Neural progenitor cell (in vitro differentiated cells): ENCODE measurements around the gene PPFIA3. TPM values are rescaled to one million over a fixed set of nuclear protein-coding genes. Genes with fewer than 3 reads are reported as not detected.

Experiments
- DNase-seq: peaks from one replicate; pipeline ENCODE4 v3.0.0-alpha.2; 2016; ENCODE audit warnings: low spot score
- H2AFZ ChIP-seq: fragments of 200-600 bp; sonication (generic); replicated peaks from 2 replicates; pipeline ENCODE4 v1.6.1; 2016; ENCODE audit warnings: antibody characterized with exemption
- H3F3A ChIP-seq: fragments of 200-600 bp; sonication (generic); 2 replicates; pipeline ENCODE4 v1.6.1; 2016; ENCODE audit warnings: antibody characterized with exemption, low read depth
- H3K27ac ChIP-seq: fragments of 200-600 bp; sonication (generic); 2 replicates; pipeline ENCODE4 v1.5.1; 2016; ENCODE audit warnings: mild to moderate bottlenecking
- H3K27me3 ChIP-seq: fragments of 200-600 bp; sonication (generic); 2 replicates; pipeline ENCODE4 v1.6.1; 2016; ENCODE audit warnings: mild to moderate bottlenecking, moderate library complexity
- H3K36me3 ChIP-seq: fragments of 200-600 bp; sonication (generic); 2 replicates; pipeline ENCODE4 v1.5.1; 2016
- H3K4me1 ChIP-seq: fragments of 200-600 bp; sonication (generic); 2 replicates; pipeline ENCODE4 v1.6.1; 2016; ENCODE audit warnings: mixed run types
- H3K4me2 ChIP-seq: fragments of 200-600 bp; sonication (generic); 2 replicates; pipeline ENCODE4 v1.6.1; 2016
- H3K4me3 ChIP-seq: fragments of 200-600 bp; sonication (generic); 2 replicates; pipeline ENCODE4 v1.5.1; 2016
- H3K79me2 ChIP-seq: fragments of 200-600 bp; sonication (generic); 2 replicates; pipeline ENCODE4 v1.6.1; 2016; ENCODE audit warnings: low read depth
- H3K9ac ChIP-seq: fragments of 200-600 bp; sonication (generic); 2 replicates; pipeline ENCODE4 v1.6.1; 2016
- H3K9me3 ChIP-seq: fragments of 200-600 bp; sonication (generic); 2 replicates; pipeline ENCODE4 v1.5.1; 2016; ENCODE audit warnings: low read depth
- H4K20me1 ChIP-seq: fragments of 200-600 bp; sonication (generic); 2 replicates; pipeline ENCODE4 v1.6.1; 2016; ENCODE audit warnings: low read depth
- H3K27ac Mint-ChIP-seq: 3 replicates; pipeline ENCODE4 v1.8.0; 2021; ENCODE audit warnings: mixed read lengths
- H3K27me3 Mint-ChIP-seq: 2 replicates; pipeline ENCODE4 v1.8.0; 2022; ENCODE audit warnings: low read depth, mild to moderate bottlenecking, inconsistent platforms, moderate library complexity, mixed read lengths; ENCODE audit not compliant: insufficient read depth
- H3K36me3 Mint-ChIP-seq: 3 replicates; pipeline ENCODE4 v1.8.0; 2021; ENCODE audit warnings: mixed read lengths
- H3K4me1 Mint-ChIP-seq: 3 replicates; pipeline ENCODE4 v1.8.0; 2021; ENCODE audit warnings: mixed read lengths
- H3K4me3 Mint-ChIP-seq: 3 replicates; pipeline ENCODE4 v1.8.0; 2021; ENCODE audit warnings: mild to moderate bottlenecking, moderate library complexity, mixed read lengths
- H3K9me3 Mint-ChIP-seq: 3 replicates; pipeline ENCODE4 v1.8.0; 2020; ENCODE audit warnings: mixed read lengths
- EZH2 ChIP-seq: fragments of 200-600 bp; sonication (generic); IDR thresholded peaks from 2 replicates; pipeline ENCODE4 v1.6.1; 2017; ENCODE audit warnings: antibody characterized with exemption, mild to moderate bottlenecking, moderate library complexity
- EZH2phosphoT487 ChIP-seq: fragments of 200-600 bp; sonication (generic); IDR thresholded peaks from 2 replicates; pipeline ENCODE4 v1.6.1; 2017; ENCODE audit warnings: antibody characterized with exemption
- total RNA-seq: library from RNA; depleted of rRNA; stranded (reverse); fragments of >200 nt; gene quantifications from 2 replicates; pipeline ENCODE4 v1.2.3, GENCODE V29; 2015; ENCODE audit warnings: low replicate concordance
- TF ChIP-seq, protein P1 (sequence below): fragments of 200-600 bp; sonication (generic); IDR thresholded peaks from 2 replicates; pipeline ENCODE4 v1.5.1; 2017; ENCODE audit warnings: antibody characterized with exemption, mild to moderate bottlenecking

The PPFIA3 gene
- total RNA-seq, 1 donor from 2014 or later, result 1.8 TPM

GRCh38 chr19:49155005-49155819 lies 35.9 kb downstream of the PPFIA3 start, which contains the start of gene HRC:
Gene HRC (minus strand): TSS chr19:49155396. CDS start chr19:49155237, 159 bp downstream.
- Mint-ChIP-seq H3K9me3 (no peaks in the 10 kb centered on the region), H3K27me3 (peaks cover 10% of the 10 kb centered on the region), H3K27ac (peak within 1 kb of the TSS; percentile 72), H3K36me3 (peaks cover 6% of the 10 kb centered on the region), H3K4me1 (peaks cover 31% of the 10 kb centered on the region), H3K4me3 (peak within 1 kb of the TSS; percentile 59)
- no peak within 1 kb of the TSS for H2AFZ ChIP-seq
- peaks cover 24% of the 10 kb centered on the region for H3F3A ChIP-seq
- peak within 1 kb of the TSS; percentile 27 for H3K4me2 ChIP-seq
- no peaks in the 10 kb centered on the region for H3K79me2 ChIP-seq
- no peak for TF ChIP-seq EZH2phosphoT487
- no peak for TF ChIP-seq EZH2
- TF ChIP-seq, protein P1, sequence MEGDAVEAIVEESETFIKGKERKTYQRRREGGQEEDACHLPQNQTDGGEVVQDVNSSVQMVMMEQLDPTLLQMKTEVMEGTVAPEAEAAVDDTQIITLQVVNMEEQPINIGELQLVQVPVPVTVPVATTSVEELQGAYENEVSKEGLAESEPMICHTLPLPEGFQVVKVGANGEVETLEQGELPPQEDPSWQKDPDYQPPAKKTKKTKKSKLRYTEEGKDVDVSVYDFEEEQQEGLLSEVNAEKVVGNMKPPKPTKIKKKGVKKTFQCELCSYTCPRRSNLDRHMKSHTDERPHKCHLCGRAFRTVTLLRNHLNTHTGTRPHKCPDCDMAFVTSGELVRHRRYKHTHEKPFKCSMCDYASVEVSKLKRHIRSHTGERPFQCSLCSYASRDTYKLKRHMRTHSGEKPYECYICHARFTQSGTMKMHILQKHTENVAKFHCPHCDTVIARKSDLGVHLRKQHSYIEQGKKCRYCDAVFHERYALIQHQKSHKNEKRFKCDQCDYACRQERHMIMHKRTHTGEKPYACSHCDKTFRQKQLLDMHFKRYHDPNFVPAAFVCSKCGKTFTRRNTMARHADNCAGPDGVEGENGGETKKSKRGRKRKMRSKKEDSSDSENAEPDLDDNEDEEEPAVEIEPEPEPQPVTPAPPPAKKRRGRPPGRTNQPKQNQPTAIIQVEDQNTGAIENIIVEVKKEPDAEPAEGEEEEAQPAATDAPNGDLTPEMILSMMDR, result no peak
- H3K4me3 ChIP-seq, result no peak within 1 kb of the TSS
- peaks cover 4% of the 10 kb centered on the region for H4K20me1 ChIP-seq
- peaks cover 51% of the 10 kb centered on the region for H3K27me3 ChIP-seq
- peaks cover 8% of the 10 kb centered on the region for H3K4me1 ChIP-seq
- no peak for DNase-seq
- H3K9ac ChIP-seq, result no peak within 1 kb of the TSS
- H3K9me3 ChIP-seq, result no peaks in the 10 kb centered on the region
- H3K27ac ChIP-seq, result no peak within 1 kb of the TSS
- H3K36me3 ChIP-seq, result no peaks in the 10 kb centered on the region

GRCh38 chr19:49155820-49156346 lies 36.5 kb downstream of the PPFIA3 start:
- DNase-seq, result peak; percentile 36
- peaks cover 34% of the 10 kb centered on the region for H3K4me1 Mint-ChIP-seq
- TF ChIP-seq, protein P1, result no peak
- TF ChIP-seq EZH2, result no peak
- no peak for TF ChIP-seq EZH2phosphoT487
- Histone ChIP-seq H3K4me3 (no peak overlapping the region), H3K27me3 (peaks cover 49% of the 10 kb centered on the region), H4K20me1 (peaks cover 4% of the 10 kb centered on the region), H3K79me2 (no peaks in the 10 kb centered on the region), H3K27ac (no peak overlapping the region), H3K9ac (no peak overlapping the region), H3F3A (peaks cover 18% of the 10 kb centered on the region), H3K4me1 (peaks cover 8% of the 10 kb centered on the region), H2AFZ (no peak overlapping the region), H3K4me2 (peak overlapping the region; percentile 27), H3K9me3 (no peaks in the 10 kb centered on the region), H3K36me3 (no peaks in the 10 kb centered on the region)
- H3K36me3 Mint-ChIP-seq, result peaks cover 6% of the 10 kb centered on the region
- peak overlapping the region; percentile 43 for H3K27ac Mint-ChIP-seq
- peaks cover 10% of the 10 kb centered on the region for H3K27me3 Mint-ChIP-seq
- no peaks in the 10 kb centered on the region for H3K9me3 Mint-ChIP-seq
- peak overlapping the region; percentile 59 for H3K4me3 Mint-ChIP-seq

GRCh38 chr19:49157445-49158224 lies 38.3 kb downstream of the PPFIA3 start, which contains the start of gene TRPM4:
Gene TRPM4 (plus strand): TSS chr19:49157792. CDS start chr19:49157867, 75 bp downstream.
- Mint-ChIP-seq H3K36me3 (peaks cover 6% of the 10 kb centered on the region), H3K4me3 (peak within 1 kb of the TSS; percentile 82), H3K27me3 (peaks cover 10% of the 10 kb centered on the region), H3K4me1 (peaks cover 26% of the 10 kb centered on the region), H3K27ac (peak within 1 kb of the TSS; percentile 72), H3K9me3 (no peaks in the 10 kb centered on the region)
- peak; percentile 96 for DNase-seq
- Histone ChIP-seq H3K27ac (no peak within 1 kb of the TSS), H3K79me2 (no peaks in the 10 kb centered on the region), H2AFZ (peak within 1 kb of the TSS; percentile 29), H3K36me3 (no peaks in the 10 kb centered on the region), H3F3A (peaks cover 4% of the 10 kb centered on the region), H4K20me1 (peaks cover 4% of the 10 kb centered on the region), H3K27me3 (peaks cover 31% of the 10 kb centered on the region), H3K9me3 (no peaks in the 10 kb centered on the region), H3K4me2 (peak within 1 kb of the TSS; percentile 71), H3K4me3 (peak within 1 kb of the TSS; percentile 53), H3K9ac (peak within 1 kb of the TSS; percentile 25), H3K4me1 (peaks cover 8% of the 10 kb centered on the region)
- TF ChIP-seq EZH2phosphoT487 (no peak), EZH2 (no peak)
- TF ChIP-seq, protein P1, result no peak
